Mammary epithelial cell (primary cell): ENCODE results near the gene MTFMT.

Experiments used
- EZH2 ChIP-seq: IDR thresholded peaks from 2 replicates; pipeline ENCODE4 v1.6.1; 2012; ENCODE audit warnings: low read length, inconsistent platforms, borderline replicate concordance
- TF ChIP-seq, protein P1 (sequence below), 2 donors: IDR thresholded peaks in 1 of 2; conservative IDR thresholded peaks in 1 of 2; 2 replicates each; pipeline ENCODE4 v1.5.1; 2011 to 2012; ENCODE audit warnings: inconsistent platforms in 2 of 2, low read length in 2 of 2, mild to moderate bottlenecking in 2 of 2, control low read depth in 1 of 2, low read depth in 1 of 2; ENCODE audit not compliant: insufficient read depth in 1 of 2; ENCODE audit errors: extremely low read depth in 1 of 2

- TF ChIP-seq, protein P1, sequence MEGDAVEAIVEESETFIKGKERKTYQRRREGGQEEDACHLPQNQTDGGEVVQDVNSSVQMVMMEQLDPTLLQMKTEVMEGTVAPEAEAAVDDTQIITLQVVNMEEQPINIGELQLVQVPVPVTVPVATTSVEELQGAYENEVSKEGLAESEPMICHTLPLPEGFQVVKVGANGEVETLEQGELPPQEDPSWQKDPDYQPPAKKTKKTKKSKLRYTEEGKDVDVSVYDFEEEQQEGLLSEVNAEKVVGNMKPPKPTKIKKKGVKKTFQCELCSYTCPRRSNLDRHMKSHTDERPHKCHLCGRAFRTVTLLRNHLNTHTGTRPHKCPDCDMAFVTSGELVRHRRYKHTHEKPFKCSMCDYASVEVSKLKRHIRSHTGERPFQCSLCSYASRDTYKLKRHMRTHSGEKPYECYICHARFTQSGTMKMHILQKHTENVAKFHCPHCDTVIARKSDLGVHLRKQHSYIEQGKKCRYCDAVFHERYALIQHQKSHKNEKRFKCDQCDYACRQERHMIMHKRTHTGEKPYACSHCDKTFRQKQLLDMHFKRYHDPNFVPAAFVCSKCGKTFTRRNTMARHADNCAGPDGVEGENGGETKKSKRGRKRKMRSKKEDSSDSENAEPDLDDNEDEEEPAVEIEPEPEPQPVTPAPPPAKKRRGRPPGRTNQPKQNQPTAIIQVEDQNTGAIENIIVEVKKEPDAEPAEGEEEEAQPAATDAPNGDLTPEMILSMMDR (conservative IDR thresholded peaks at IDR 0.05 in 1 of 2, IDR thresholded peaks at IDR 0.05 in 1 of 2; ENCODE audit: extremely low read depth in 1 of 2, insufficient read depth in 1 of 2, low read depth in 1 of 2, low read length in 2 of 2), result no peak
- TF ChIP-seq EZH2, result no peak
These were observed 54.0 kb downstream of the MTFMT start for GRCh38 chr15:64975390-64975789.
